ENCODE data around the gene LILRB5. TPM values are rescaled to one million over a fixed set of nuclear protein-coding genes. Genes with fewer than 3 reads are reported as not detected.

LILRB5 gene
- total RNA-seq, 1 experiment from 2014 or later = not detected

- Histone ChIP-seq H3K4me1 (ENCODE audit: control insufficient read depth in 1 of 2, insufficient read depth in 2 of 2, low read length in 2 of 2) (peaks cover 18 to 64% of the 10 kb centered on the region in 2 experiments), H3K36me3 (ENCODE audit: control insufficient read depth in 1 of 2, insufficient read depth in 2 of 2, low read length in 2 of 2) (peaks cover 55 to 72% of the 10 kb centered on the region in 2 experiments), H3K27ac (ENCODE audit: low read depth, low read length) (no peak overlapping the region), H3K4me2 (ENCODE audit: low read length) (no peak overlapping the region), H3K79me2 (ENCODE audit: insufficient read depth, low read length) (peaks cover 78% of the 10 kb centered on the region), H3K9ac (ENCODE audit: low read length) (no peak overlapping the region), H3K4me3 (replicated peaks in 1 of 2; ENCODE audit: low read depth in 1 of 2, low read length in 2 of 2) (no peak overlapping the region), H2AFZ (ENCODE audit: low read depth, low read length, poor library complexity, severe bottlenecking) (no peak overlapping the region), H3K27me3 (ENCODE audit: insufficient read depth, low read length) (no peaks in the 10 kb centered on the region), H3K9me2 (ENCODE audit: insufficient read depth) (no peaks in the 10 kb centered on the region), H4K20me1 (ENCODE audit: insufficient read depth) (peaks cover 73% of the 10 kb centered on the region; the same call in 1 of the 2 replicates), H3K9me3 (ENCODE audit: control insufficient read depth in 1 of 2, insufficient read depth in 1 of 2, low read depth in 1 of 2, low read length in 2 of 2) (no peaks in the 10 kb centered on the region)
- no TSS peak for BruUV-seq (replicated peaks)
- ChIA-PET CTCF (no interaction called here), RAD21 (ENCODE audit: low non-redundant PET in 1 of 2, low total read pairs in 2 of 2, uncharacterized antibody in 2 of 2, unreplicated experiment in 2 of 2) (no interaction called here), POLR2A (interaction anchor here (1.7 to 2.5 kb wide), 2 partner anchors 11 to 15 kb away, joined by 4 to 16 read pairs; partner anchors contain the start of genes MBOAT7 and TSEN34)
- TF ChIP-seq FOSL1 (IDR thresholded peaks at IDR 0.05; ENCODE audit: low read depth) = no peak
- DNase-seq (ENCODE audit: low read depth, low spot score) (no peak), ATAC-seq (no peak)
- intact Hi-C loops (cut with micrococcal nuclease) = no loop called here
These were observed 52.2 kb downstream of the LILRB5 start for GRCh38 chr19:54204767-54205468.

- ATAC-seq = no peak
These were observed 53.9 kb downstream of the LILRB5 start for GRCh38 chr19:54203151-54203611.

More at GRCh38 chr19:54203151-54203611, 53.9 kb downstream of the LILRB5 start:
- RAD21 ChIA-PET (ENCODE audit: low non-redundant PET in 1 of 2, low total read pairs in 2 of 2, uncharacterized antibody in 2 of 2, unreplicated experiment in 2 of 2) = no interaction called here
- Histone ChIP-seq H3K79me2 (ENCODE audit: insufficient read depth, low read length) (peaks cover 78% of the 10 kb centered on the region), H3K27me3 (ENCODE audit: insufficient read depth, low read length) (no peaks in the 10 kb centered on the region), H2AFZ (ENCODE audit: low read depth, low read length, poor library complexity, severe bottlenecking) (no peak overlapping the region), H3K9me2 (ENCODE audit: insufficient read depth) (no peaks in the 10 kb centered on the region), H3K36me3 (ENCODE audit: control insufficient read depth in 1 of 2, insufficient read depth in 2 of 2, low read length in 2 of 2) (peaks cover 54 to 71% of the 10 kb centered on the region in 2 experiments), H4K20me1 (ENCODE audit: insufficient read depth) (peaks cover 64% of the 10 kb centered on the region; the same call in 1 of the 2 replicates), H3K4me3 (replicated peaks in 1 of 2; ENCODE audit: low read depth in 1 of 2, low read length in 2 of 2) (0 out of 4 replicates have a peak overlapping the region, but pooled peaks of 1 of the 2 experiments have one; percentile 8), H3K27ac (ENCODE audit: low read depth, low read length) (no peak overlapping the region), H3K9me3 (ENCODE audit: control insufficient read depth in 1 of 2, insufficient read depth in 1 of 2, low read depth in 1 of 2, low read length in 2 of 2) (no peaks in the 10 kb centered on the region), H3K4me1 (ENCODE audit: control insufficient read depth in 1 of 2, insufficient read depth in 2 of 2, low read length in 2 of 2) (peaks cover 9 to 51% of the 10 kb centered on the region in 2 experiments), H3K4me2 (ENCODE audit: low read length) (peak overlapping the region; percentile 97), H3K9ac (ENCODE audit: low read length) (peak overlapping the region; percentile 99)
- intact Hi-C loops (cut with micrococcal nuclease) = no loop called here
- POLR2A ChIA-PET = interaction anchor here (5.7 kb wide), 1 partner anchor 14 kb away, joined by 126 read pairs; the partner anchor contains the start of genes MBOAT7 and TSEN34
- TF ChIP-seq TCF7L2 (IDR thresholded peaks at IDR 0.05; ENCODE audit: borderline replicate concordance, extremely low read depth, insufficient read depth, insufficient read length) = no peak
- no peak for TF ChIP-seq POLR2A (IDR thresholded peaks at IDR 0.05; ENCODE audit: borderline replicate concordance, extremely low read depth, insufficient read depth, insufficient read length)
- TF ChIP-seq SRF (IDR thresholded peaks at IDR 0.05; ENCODE audit: low read depth) = no peak
- no peak for TF ChIP-seq CTCF (IDR thresholded peaks at IDR 0.05 in 2 of 3, conservative IDR thresholded peaks at IDR 0.05 in 1 of 3; ENCODE audit: borderline replicate concordance in 1 of 3, insufficient read depth in 1 of 3, low read depth in 2 of 3, low read length in 2 of 3)
- TF ChIP-seq EGR1 (IDR thresholded peaks at IDR 0.05; ENCODE audit: low read depth) = no peak
- no peak for TF ChIP-seq SP1 (IDR thresholded peaks at IDR 0.05; ENCODE audit: low read depth)
- TF ChIP-seq SIN3A (IDR thresholded peaks at IDR 0.05; ENCODE audit: low read depth) = no peak
- TF ChIP-seq POLR2AphosphoS5 (IDR thresholded peaks at IDR 0.05; ENCODE audit: low read depth, low read length) = no peak
- no peak for TF ChIP-seq FOSL1 (IDR thresholded peaks at IDR 0.05; ENCODE audit: low read depth)
- TF ChIP-seq ZBTB33 (IDR thresholded peaks at IDR 0.05; ENCODE audit: extremely low read depth, insufficient replicate concordance, low read length) = no peak
- TF ChIP-seq JUND (IDR thresholded peaks at IDR 0.05) = no peak
- no peak for TF ChIP-seq ELF1 (IDR thresholded peaks at IDR 0.05; ENCODE audit: borderline replicate concordance, low read depth)
- TF ChIP-seq CBX3 (IDR thresholded peaks at IDR 0.05; ENCODE audit: low read depth) = no peak
- no peak for TF ChIP-seq ZFX (IDR thresholded peaks at IDR 0.05)
- no peak for TF ChIP-seq ZNF274 (IDR thresholded peaks at IDR 0.05; ENCODE audit: low read depth, low read length)
- CTCF ChIA-PET = no interaction called here
- DNase-seq (ENCODE audit: low read depth, low spot score) = no peak
- no TSS peak for BruUV-seq (replicated peaks)

Data from HCT116 (cell line).